HepG2 (cell line): ENCODE measurements around the gene EPB41L1. TPM values are rescaled to one million over a fixed set of nuclear protein-coding genes. Genes with fewer than 3 reads are reported as not detected.

Experiments
- BORCS8-MEF2B ChIP-seq: sonication (generic); formaldehyde crosslinking; IDR thresholded peaks from 2 replicates; pipeline ENCODE4 v1.8.0; 2022; ENCODE audit warnings: mild to moderate bottlenecking, missing genetic modification reagents
- JARID2 ChIP-seq: sonication (generic); formaldehyde crosslinking; IDR thresholded peaks from 2 replicates; pipeline ENCODE4 v1.8.1; 2023; ENCODE audit warnings: missing genetic modification reagents, inconsistent platforms; ENCODE audit not compliant: insufficient replicate concordance
- NCOA1 ChIP-seq: sonication (generic); formaldehyde crosslinking; IDR thresholded peaks from 2 replicates; pipeline ENCODE4 v1.9.0; 2021; ENCODE audit warnings: missing genetic modification reagents
- NCOA5 ChIP-seq: sonication (generic); formaldehyde crosslinking; IDR thresholded peaks from 2 replicates; pipeline ENCODE4 v1.4.0; 2020; ENCODE audit warnings: missing genetic modification reagents
- NFE2L2 ChIP-seq: fragments of 150-350 bp; IDR thresholded peaks from 2 replicates; pipeline ENCODE4 v1.6.1; 2014; ENCODE audit warnings: low read length
- SETDB1 ChIP-seq: sonication (generic); formaldehyde crosslinking; IDR thresholded peaks from 2 replicates; pipeline ENCODE4 v1.5.1; 2020; ENCODE audit warnings: missing genetic modification reagents, mild to moderate bottlenecking, borderline replicate concordance
- SUZ12 ChIP-seq: fragments of 150-350 bp; IDR thresholded peaks from 2 replicates; pipeline ENCODE4 v1.6.1; 2014; ENCODE audit warnings: low read depth, low read length
- ZNF34 ChIP-seq: sonication (generic); formaldehyde crosslinking; IDR thresholded peaks from 2 replicates; pipeline ENCODE4 v1.4.0; 2020; ENCODE audit warnings: mild to moderate bottlenecking, missing genetic modification reagents, borderline replicate concordance
- ZNF737 ChIP-seq: sonication (generic); formaldehyde crosslinking; IDR thresholded peaks from 2 replicates; pipeline ENCODE4 v1.5.0; 2020; ENCODE audit warnings: missing genetic modification reagents, mild to moderate bottlenecking, borderline replicate concordance
- polyA plus RNA-seq, 8 experiments: library from polyadenylated mRNA; depleted of rRNA in 3 of 8; stranded (reverse) in 7 of 8; unstranded in 1 of 8; fragments of >200 nt; fragmentation: Illumina TruSeq in 4 of 8; extraction: Trizol in 4 of 8; gene quantifications; 2 replicates each; pipeline versions ENCODE4 v1.2.1 to v1.2.3, GENCODE V29; 2011 to 2016; ENCODE audit warnings: low read depth in 4 of 8, missing spikeins in 1 of 8, mixed read lengths in 1 of 8; ENCODE audit not compliant: insufficient read depth in 1 of 8
- total RNA-seq, 5 experiments: library from RNA; depleted of rRNA; stranded (reverse); fragments of >200 nt; fragmentation: Illumina TruSeq; extraction: Trizol; gene quantifications; 2 replicates each; pipeline ENCODE4 v1.2.3, GENCODE V29; 2016; ENCODE audit warnings: low read depth in 1 of 5
- TF ChIP-seq, protein P1 (sequence below): sonication (generic); formaldehyde crosslinking; IDR thresholded peaks from 2 replicates; pipeline ENCODE4 v1.5.0; 2020; ENCODE audit warnings: mild to moderate bottlenecking, missing genetic modification reagents, borderline replicate concordance
- TF ChIP-seq, protein P2 (sequence below): sonication (generic); formaldehyde crosslinking; IDR thresholded peaks from 2 replicates; pipeline ENCODE4; 2020; ENCODE audit warnings: missing genetic modification reagents, mild to moderate bottlenecking, borderline replicate concordance
- TF ChIP-seq, protein P3 (sequence below): sonication (generic); formaldehyde crosslinking; IDR thresholded peaks from 2 replicates; pipeline ENCODE4 v1.4.0; 2020; ENCODE audit warnings: low read depth, missing genetic modification reagents

Gene EPB41L1
- total and polyA plus RNA-seq, 2 of the 13 experiments (the other 11 are each of a cell fraction or from before 2014, with no cell fraction given): 16.7 to 39.0 TPM

GRCh38 chr20:36235892-36236785 lies 81.6 kb downstream of the EPB41L1 start, which contains the start of gene AAR2 (continued):
- TF ChIP-seq, protein P1, sequence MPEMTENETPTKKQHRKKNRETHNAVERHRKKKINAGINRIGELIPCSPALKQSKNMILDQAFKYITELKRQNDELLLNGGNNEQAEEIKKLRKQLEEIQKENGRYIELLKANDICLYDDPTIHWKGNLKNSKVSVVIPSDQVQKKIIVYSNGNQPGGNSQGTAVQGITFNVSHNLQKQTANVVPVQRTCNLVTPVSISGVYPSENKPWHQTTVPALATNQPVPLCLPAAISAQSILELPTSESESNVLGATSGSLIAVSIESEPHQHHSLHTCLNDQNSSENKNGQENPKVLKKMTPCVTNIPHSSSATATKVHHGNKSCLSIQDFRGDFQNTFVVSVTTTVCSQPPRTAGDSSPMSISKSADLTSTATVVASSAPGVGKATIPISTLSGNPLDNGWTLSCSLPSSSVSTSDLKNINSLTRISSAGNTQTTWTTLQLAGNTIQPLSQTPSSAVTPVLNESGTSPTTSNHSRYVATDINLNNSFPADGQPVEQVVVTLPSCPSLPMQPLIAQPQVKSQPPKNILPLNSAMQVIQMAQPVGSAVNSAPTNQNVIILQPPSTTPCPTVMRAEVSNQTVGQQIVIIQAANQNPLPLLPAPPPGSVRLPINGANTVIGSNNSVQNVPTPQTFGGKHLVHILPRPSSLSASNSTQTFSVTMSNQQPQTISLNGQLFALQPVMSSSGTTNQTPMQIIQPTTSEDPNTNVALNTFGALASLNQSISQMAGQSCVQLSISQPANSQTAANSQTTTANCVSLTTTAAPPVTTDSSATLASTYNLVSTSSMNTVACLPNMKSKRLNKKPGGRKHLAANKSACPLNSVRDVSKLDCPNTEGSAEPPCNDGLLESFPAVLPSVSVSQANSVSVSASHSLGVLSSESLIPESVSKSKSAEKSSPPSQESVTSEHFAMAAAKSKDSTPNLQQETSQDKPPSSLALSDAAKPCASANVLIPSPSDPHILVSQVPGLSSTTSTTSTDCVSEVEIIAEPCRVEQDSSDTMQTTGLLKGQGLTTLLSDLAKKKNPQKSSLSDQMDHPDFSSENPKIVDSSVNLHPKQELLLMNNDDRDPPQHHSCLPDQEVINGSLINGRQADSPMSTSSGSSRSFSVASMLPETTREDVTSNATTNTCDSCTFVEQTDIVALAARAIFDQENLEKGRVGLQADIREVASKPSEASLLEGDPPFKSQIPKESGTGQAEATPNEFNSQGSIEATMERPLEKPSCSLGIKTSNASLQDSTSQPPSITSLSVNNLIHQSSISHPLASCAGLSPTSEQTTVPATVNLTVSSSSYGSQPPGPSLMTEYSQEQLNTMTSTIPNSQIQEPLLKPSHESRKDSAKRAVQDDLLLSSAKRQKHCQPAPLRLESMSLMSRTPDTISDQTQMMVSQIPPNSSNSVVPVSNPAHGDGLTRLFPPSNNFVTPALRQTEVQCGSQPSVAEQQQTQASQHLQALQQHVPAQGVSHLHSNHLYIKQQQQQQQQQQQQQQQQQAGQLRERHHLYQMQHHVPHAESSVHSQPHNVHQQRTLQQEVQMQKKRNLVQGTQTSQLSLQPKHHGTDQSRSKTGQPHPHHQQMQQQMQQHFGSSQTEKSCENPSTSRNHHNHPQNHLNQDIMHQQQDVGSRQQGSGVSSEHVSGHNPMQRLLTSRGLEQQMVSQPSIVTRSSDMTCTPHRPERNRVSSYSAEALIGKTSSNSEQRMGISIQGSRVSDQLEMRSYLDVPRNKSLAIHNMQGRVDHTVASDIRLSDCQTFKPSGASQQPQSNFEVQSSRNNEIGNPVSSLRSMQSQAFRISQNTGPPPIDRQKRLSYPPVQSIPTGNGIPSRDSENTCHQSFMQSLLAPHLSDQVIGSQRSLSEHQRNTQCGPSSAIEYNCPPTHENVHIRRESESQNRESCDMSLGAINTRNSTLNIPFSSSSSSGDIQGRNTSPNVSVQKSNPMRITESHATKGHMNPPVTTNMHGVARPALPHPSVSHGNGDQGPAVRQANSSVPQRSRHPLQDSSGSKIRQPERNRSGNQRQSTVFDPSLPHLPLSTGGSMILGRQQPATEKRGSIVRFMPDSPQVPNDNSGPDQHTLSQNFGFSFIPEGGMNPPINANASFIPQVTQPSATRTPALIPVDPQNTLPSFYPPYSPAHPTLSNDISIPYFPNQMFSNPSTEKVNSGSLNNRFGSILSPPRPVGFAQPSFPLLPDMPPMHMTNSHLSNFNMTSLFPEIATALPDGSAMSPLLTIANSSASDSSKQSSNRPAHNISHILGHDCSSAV (CRISPR knock-in tag): 0 out of 2 replicates have a peak, but pooled peaks have one; percentile 53
- no peak; the same call in 1 of the 2 replicates for TF ChIP-seq SUZ12
- TF ChIP-seq JARID2 (CRISPR knock-in tag): peak; percentile 83
- TF ChIP-seq NFE2L2: peak; percentile 4; the same call in 1 of the 2 replicates
- TF ChIP-seq ZNF34 (CRISPR knock-in tag): 0 out of 2 replicates have a peak, but pooled peaks have one; percentile 80
- TF ChIP-seq SETDB1 (CRISPR knock-in tag): peak; percentile 88; the same call in 1 of the 2 replicates
- TF ChIP-seq, protein P2, sequence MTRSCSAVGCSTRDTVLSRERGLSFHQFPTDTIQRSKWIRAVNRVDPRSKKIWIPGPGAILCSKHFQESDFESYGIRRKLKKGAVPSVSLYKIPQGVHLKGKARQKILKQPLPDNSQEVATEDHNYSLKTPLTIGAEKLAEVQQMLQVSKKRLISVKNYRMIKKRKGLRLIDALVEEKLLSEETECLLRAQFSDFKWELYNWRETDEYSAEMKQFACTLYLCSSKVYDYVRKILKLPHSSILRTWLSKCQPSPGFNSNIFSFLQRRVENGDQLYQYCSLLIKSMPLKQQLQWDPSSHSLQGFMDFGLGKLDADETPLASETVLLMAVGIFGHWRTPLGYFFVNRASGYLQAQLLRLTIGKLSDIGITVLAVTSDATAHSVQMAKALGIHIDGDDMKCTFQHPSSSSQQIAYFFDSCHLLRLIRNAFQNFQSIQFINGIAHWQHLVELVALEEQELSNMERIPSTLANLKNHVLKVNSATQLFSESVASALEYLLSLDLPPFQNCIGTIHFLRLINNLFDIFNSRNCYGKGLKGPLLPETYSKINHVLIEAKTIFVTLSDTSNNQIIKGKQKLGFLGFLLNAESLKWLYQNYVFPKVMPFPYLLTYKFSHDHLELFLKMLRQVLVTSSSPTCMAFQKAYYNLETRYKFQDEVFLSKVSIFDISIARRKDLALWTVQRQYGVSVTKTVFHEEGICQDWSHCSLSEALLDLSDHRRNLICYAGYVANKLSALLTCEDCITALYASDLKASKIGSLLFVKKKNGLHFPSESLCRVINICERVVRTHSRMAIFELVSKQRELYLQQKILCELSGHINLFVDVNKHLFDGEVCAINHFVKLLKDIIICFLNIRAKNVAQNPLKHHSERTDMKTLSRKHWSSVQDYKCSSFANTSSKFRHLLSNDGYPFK: peak; percentile 94; the same call in 1 of the 2 replicates
- no peak for TF ChIP-seq NCOA5
- peak; percentile 69; the same call in 1 of the 2 replicates for TF ChIP-seq ZNF737
- TF ChIP-seq, protein P3, sequence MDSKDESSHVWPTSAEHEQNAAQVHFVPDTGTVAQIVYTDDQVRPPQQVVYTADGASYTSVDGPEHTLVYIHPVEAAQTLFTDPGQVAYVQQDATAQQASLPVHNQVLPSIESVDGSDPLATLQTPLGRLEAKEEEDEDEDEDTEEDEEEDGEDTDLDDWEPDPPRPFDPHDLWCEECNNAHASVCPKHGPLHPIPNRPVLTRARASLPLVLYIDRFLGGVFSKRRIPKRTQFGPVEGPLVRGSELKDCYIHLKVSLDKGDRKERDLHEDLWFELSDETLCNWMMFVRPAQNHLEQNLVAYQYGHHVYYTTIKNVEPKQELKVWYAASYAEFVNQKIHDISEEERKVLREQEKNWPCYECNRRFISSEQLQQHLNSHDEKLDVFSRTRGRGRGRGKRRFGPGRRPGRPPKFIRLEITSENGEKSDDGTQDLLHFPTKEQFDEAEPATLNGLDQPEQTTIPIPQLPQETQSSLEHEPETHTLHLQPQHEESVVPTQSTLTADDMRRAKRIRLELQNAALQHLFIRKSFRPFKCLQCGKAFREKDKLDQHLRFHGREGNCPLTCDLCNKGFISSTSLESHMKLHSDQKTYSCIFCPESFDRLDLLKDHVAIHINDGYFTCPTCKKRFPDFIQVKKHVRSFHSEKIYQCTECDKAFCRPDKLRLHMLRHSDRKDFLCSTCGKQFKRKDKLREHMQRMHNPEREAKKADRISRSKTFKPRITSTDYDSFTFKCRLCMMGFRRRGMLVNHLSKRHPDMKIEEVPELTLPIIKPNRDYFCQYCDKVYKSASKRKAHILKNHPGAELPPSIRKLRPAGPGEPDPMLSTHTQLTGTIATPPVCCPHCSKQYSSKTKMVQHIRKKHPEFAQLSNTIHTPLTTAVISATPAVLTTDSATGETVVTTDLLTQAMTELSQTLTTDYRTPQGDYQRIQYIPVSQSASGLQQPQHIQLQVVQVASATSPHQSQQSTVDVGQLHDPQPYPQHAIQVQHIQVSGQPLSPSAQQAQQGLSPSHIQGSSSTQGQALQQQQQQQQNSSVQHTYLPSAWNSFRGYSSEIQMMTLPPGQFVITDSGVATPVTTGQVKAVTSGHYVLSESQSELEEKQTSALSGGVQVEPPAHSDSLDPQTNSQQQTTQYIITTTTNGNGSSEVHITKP (CRISPR knock-in tag): peak; percentile 87
- peak; percentile 66; the same call in 1 of the 2 replicates for TF ChIP-seq NCOA1
- peak; percentile 87 for TF ChIP-seq BORCS8-MEF2B (CRISPR knock-in tag)
